C4-2B (cell line): Measurements from ENCODE around the gene BRD3.

ENCODE experiments used
- H3K27ac ChIP-seq: fragments of 450-650 bp; 2 replicates; pipeline ENCODE4 v1.5.1; 2017
- ZFX ChIP-seq: fragments of 450-650 bp; IDR thresholded peaks from 2 replicates; pipeline ENCODE4 v1.6.1; 2017
- TF ChIP-seq, protein P1 (sequence below): fragments of 450-650 bp; conservative IDR thresholded peaks from 2 replicates; pipeline ENCODE4 v1.5.1; 2017; ENCODE audit warnings: mild to moderate bottlenecking

BRD3 gene

GRCh38 chr9:134031783-134032182, 36.0 kb downstream of the BRD3 start:
- H3K27ac ChIP-seq, result no peak overlapping the region
- TF ChIP-seq, protein P1, sequence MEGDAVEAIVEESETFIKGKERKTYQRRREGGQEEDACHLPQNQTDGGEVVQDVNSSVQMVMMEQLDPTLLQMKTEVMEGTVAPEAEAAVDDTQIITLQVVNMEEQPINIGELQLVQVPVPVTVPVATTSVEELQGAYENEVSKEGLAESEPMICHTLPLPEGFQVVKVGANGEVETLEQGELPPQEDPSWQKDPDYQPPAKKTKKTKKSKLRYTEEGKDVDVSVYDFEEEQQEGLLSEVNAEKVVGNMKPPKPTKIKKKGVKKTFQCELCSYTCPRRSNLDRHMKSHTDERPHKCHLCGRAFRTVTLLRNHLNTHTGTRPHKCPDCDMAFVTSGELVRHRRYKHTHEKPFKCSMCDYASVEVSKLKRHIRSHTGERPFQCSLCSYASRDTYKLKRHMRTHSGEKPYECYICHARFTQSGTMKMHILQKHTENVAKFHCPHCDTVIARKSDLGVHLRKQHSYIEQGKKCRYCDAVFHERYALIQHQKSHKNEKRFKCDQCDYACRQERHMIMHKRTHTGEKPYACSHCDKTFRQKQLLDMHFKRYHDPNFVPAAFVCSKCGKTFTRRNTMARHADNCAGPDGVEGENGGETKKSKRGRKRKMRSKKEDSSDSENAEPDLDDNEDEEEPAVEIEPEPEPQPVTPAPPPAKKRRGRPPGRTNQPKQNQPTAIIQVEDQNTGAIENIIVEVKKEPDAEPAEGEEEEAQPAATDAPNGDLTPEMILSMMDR, result no peak
- TF ChIP-seq ZFX, result no peak

- H3K27ac ChIP-seq, result no peak overlapping the region
- TF ChIP-seq, protein P1, result no peak
- no peak for TF ChIP-seq ZFX
These were observed 36.9 kb downstream of the BRD3 start for GRCh38 chr9:134030821-134031470.

DNA sequence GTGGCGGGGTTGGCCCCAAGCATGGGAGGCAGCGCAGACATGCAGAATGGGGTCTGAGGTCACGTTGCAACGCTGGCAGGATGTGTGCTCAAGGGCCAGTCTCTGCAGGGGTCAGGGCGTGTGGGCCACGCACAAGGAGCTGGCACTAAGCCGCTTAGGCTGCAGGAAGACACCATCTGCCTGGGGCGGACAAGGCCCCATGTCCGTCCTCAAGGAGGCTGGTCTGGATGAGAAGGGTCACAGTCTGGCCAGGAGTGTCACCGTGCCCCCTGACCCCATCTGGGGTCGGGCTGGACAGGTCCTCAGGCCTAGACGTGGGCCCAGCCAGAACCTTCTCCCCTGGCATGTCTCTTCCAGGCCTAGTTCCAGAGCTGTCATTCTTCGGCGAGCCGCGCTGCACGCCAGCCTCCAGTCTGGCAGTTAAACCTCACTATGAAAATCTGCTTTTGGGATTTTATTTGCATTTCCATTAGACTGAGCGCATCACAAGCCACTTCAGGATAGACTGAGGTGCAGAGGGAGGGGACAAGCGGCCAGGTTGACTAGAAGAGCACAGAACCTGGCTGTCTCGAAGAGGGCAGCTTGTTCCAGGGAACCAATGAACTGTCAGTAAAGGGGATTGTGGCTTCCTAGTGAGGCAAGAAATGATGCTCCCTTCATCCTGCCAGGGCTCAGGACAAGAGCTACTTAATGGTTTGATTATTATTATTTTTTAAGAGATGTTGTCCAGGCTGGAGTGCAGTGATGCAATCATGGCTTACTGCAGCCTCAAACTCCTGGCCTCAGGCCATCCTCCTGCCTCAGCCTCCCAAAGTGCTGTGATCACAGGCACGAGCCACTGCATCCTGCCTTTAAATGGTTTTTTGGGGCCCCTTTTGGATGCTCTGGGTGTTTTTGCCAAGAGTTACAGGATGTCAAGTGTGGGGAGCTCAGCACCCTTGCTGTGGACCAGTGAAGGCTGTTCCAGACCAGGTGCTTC, 38.3 kb downstream of the BRD3 start:
- TF ChIP-seq, protein P1, result no peak
- no peak for TF ChIP-seq ZFX

GRCh38 chr9:134028575-134029247, 39.1 kb downstream of the BRD3 start:
- no peak for TF ChIP-seq ZFX
- no peak overlapping the region for H3K27ac ChIP-seq

More for the DNA sequence above, 38.3 kb downstream of the BRD3 start:
- no peak overlapping the region for H3K27ac ChIP-seq

DNA sequence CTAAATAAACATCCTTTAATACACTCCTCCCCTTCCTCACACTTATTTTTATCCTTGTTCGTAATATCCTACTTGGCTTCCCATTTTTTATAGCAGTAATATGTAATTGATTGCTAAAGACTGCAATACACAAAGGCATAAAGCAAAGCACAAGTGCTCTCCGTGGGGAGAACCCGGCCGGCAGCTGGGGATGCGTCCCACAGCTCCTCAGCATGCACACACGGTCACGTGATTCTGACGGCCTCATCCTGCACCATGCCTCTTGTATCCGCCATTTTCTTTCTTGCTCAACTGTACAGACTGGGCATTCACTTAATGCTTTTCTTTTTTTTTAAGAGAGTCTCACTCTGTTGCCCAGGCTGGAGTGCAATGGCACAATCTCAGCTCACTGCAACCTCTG, 39.8 kb downstream of the BRD3 start:
- no peak overlapping the region for H3K27ac ChIP-seq
- TF ChIP-seq, protein P1, result no peak
- no peak for TF ChIP-seq ZFX

DNA sequence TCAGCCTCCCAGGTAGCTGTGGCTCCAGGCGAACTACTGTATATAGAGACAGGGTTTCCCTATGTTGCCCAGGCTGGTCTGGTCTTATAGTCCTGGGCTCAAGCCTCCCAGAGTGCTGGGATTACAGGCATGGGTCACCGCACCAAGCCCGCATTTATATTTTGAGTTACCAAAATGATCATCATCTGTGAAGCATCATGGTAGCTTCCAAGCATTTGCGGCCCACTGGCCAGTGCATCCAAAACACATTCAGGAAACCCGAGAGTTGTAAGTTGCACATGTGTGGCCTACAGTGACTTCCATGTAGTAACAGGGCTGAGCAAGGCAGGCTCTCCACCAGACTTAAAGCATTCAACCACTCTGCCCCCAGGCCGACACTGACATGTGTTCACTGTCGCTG, 40.3 kb downstream of the BRD3 start:
- no peak for TF ChIP-seq ZFX
- TF ChIP-seq, protein P1, result no peak
- H3K27ac ChIP-seq, result no peak overlapping the region

DNA sequence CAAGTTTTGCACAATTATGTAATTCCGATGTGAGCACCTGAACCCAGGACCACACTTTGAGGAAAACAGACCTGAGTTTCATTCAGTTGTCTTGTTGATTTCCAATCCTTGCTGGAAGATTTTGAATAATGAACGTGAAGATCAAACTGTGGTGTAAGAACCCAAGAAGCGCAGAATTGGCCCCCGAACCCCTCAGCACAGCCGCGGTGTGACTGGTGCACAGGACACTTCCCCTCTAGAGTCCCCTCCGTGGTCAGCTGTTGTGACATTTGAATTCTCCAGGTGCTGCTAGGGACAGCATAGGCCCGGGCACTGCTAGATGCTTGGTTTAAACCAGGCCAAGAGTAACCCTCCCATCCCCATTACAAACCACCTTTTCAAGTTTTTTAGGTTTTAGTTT, 40.8 kb downstream of the BRD3 start:
- no peak overlapping the region for H3K27ac ChIP-seq
- TF ChIP-seq ZFX, result no peak
- TF ChIP-seq, protein P1, result no peak
